ENCODE data around the gene SH3BP1.

GRCh38 chr22:37609240-37610152, 30.0 kb upstream of the SH3BP1 start:
- no peak for TF ChIP-seq TCF12 (IDR thresholded peaks at IDR 0.05; ENCODE audit: low read depth)
- no peak for TF ChIP-seq REST (IDR thresholded peaks at IDR 0.05; ENCODE audit: low read depth)
- TF ChIP-seq TAF1 (IDR thresholded peaks at IDR 0.05; ENCODE audit: low read depth), result no peak
- TF ChIP-seq MAX (IDR thresholded peaks at IDR 0.05), result no peak
- TF ChIP-seq EP300 (IDR thresholded peaks at IDR 0.05; ENCODE audit: borderline replicate concordance), result no peak
- no peak for TF ChIP-seq CREB1 (IDR thresholded peaks at IDR 0.05; ENCODE audit: low read depth)
- TF ChIP-seq CEBPB (IDR thresholded peaks at IDR 0.05), result no peak
- TF ChIP-seq ZBTB7A (IDR thresholded peaks at IDR 0.05; ENCODE audit: low read depth), result no peak
- no peak for TF ChIP-seq YY1 (IDR thresholded peaks at IDR 0.05; ENCODE audit: low read depth)
- TF ChIP-seq FOXM1 (IDR thresholded peaks at IDR 0.05; ENCODE audit: borderline replicate concordance, low read depth), result no peak
- no peak for TF ChIP-seq RAD21 (IDR thresholded peaks at IDR 0.05; ENCODE audit: low read depth)
- TF ChIP-seq NFIC (IDR thresholded peaks at IDR 0.05), result no peak
- TF ChIP-seq TEAD4 (IDR thresholded peaks at IDR 0.05), result no peak
- TF ChIP-seq EGR1 (IDR thresholded peaks at IDR 0.05), result no peak

Data from Ishikawa (cell line).